ENCODE measurements around the gene ARHGAP24. TPM values are rescaled to one million over a fixed set of nuclear protein-coding genes. Genes with fewer than 3 reads are reported as not detected.

The ARHGAP24 gene
- polyA plus RNA-seq, 1 of the 3 experiments (the other 2 are of a cell fraction): 1.4 TPM

GRCh38 chr4:85520765-85521749 lies 46.1 kb downstream of the ARHGAP24 start:
- H3K27me3 ChIP-seq (ENCODE audit: insufficient read depth): no peaks in the 10 kb centered on the region
- H3K9ac ChIP-seq: no peak overlapping the region
- no peaks in the 10 kb centered on the region for H3K9me3 ChIP-seq
- H3F3A ChIP-seq (replicated peaks; ENCODE audit: insufficient read depth): no peaks in the 10 kb centered on the region
- H4K20me1 ChIP-seq (ENCODE audit: insufficient read depth): no peaks in the 10 kb centered on the region
- TF ChIP-seq, protein P1, sequence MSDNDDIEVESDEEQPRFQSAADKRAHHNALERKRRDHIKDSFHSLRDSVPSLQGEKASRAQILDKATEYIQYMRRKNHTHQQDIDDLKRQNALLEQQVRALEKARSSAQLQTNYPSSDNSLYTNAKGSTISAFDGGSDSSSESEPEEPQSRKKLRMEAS (IDR thresholded peaks at IDR 0.05; ENCODE audit: low read depth): no peak
- TF ChIP-seq USF2 (IDR thresholded peaks at IDR 0.05; ENCODE audit: borderline replicate concordance, low read depth, low read length) (no peak), ELF1 (IDR thresholded peaks at IDR 0.05) (no peak), SMC3 (IDR thresholded peaks at IDR 0.05; ENCODE audit: low read depth, low read length) (no peak), RXRA (IDR thresholded peaks at IDR 0.05; ENCODE audit: borderline replicate concordance, low read depth) (no peak), NRF1 (IDR thresholded peaks at IDR 0.05; ENCODE audit: low read depth, low read length) (no peak), EZH2phosphoT487 (IDR thresholded peaks at IDR 0.05; ENCODE audit: borderline replicate concordance, low read depth) (no peak), ZBTB33 (IDR thresholded peaks at IDR 0.05; ENCODE audit: borderline replicate concordance, low read depth) (no peak), FOXJ3 (CRISPR knock-in tag; IDR thresholded peaks at IDR 0.05) (no peak), TCF12 (IDR thresholded peaks at IDR 0.05) (no peak), REST (IDR thresholded peaks at IDR 0.05; ENCODE audit: low read depth, low read length) (no peak), FOXM1 (IDR thresholded peaks at IDR 0.05; ENCODE audit: low read depth) (no peak), POLR2AphosphoS5 (IDR thresholded peaks at IDR 0.05; ENCODE audit: low read depth, low read length) (no peak), GABPA (IDR thresholded peaks at IDR 0.05; ENCODE audit: low read depth) (no peak), CHD2 (IDR thresholded peaks at IDR 0.05; ENCODE audit: low read length, partially characterized antibody) (no peak)
- TF ChIP-seq, protein P2, sequence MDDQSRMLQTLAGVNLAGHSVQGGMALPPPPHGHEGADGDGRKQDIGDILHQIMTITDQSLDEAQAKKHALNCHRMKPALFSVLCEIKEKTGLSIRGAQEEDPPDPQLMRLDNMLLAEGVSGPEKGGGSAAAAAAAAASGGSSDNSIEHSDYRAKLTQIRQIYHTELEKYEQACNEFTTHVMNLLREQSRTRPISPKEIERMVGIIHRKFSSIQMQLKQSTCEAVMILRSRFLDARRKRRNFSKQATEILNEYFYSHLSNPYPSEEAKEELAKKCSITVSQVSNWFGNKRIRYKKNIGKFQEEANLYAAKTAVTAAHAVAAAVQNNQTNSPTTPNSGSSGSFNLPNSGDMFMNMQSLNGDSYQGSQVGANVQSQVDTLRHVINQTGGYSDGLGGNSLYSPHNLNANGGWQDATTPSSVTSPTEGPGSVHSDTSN (IDR thresholded peaks at IDR 0.05): no peak
- H2AFZ ChIP-seq (ENCODE audit: low read depth): no peak overlapping the region
- H3K9me2 ChIP-seq: no peaks in the 10 kb centered on the region
- ChIA-PET POLR2A (no interaction called here), CTCF (no interaction called here)
- 81% methylated on average over 5 of the region's 5 CpGs for WGBS (ENCODE audit: low lambda C conversion rate)
- no peak overlapping the region for H3K27ac ChIP-seq (ENCODE audit: low read depth in 2 of 2, low read length in 1 of 2)
- H3K4me1 ChIP-seq (ENCODE audit: control insufficient read depth in 1 of 2, insufficient read depth in 2 of 2, low read depth in 1 of 2, low read length in 1 of 2): no peaks in the 10 kb centered on the region
- H3K4me2 ChIP-seq: no peak overlapping the region
- no peaks in the 10 kb centered on the region for H3K36me3 ChIP-seq (replicated peaks in 1 of 2; ENCODE audit: control insufficient read depth in 1 of 2, insufficient read depth in 2 of 2, low read length in 1 of 2)
- H3K79me2 ChIP-seq (ENCODE audit: insufficient read depth): no peaks in the 10 kb centered on the region
- no peak overlapping the region for H3K4me3 ChIP-seq (ENCODE audit: low read depth in 2 of 2, low read length in 1 of 2)
- no peak for DNase-seq

Data from SK-N-SH (cell line).